Thyroid gland (tissue), 4 donors: ENCODE results near the gene TBX18.

Experiments
- CTCF ChIP-seq, 6 experiments: fragments of 200-600 bp in 3 of 6; fragments of 450-650 bp in 3 of 6; sonication (generic) in 3 of 6; IDR thresholded peaks; one replicate each; pipeline ENCODE4 v1.5.1; 2016 to 2019; ENCODE audit warnings: antibody characterized with exemption in 6 of 6, mild to moderate bottlenecking in 2 of 6, inconsistent platforms in 1 of 6, moderate library complexity in 1 of 6
- POLR2A ChIP-seq, 2 donors: fragments of 450-650 bp; IDR thresholded peaks; one replicate each; pipeline ENCODE4 v1.6.1; 2017; ENCODE audit warnings: antibody characterized with exemption in 2 of 2, mild to moderate bottlenecking in 2 of 2, moderate library complexity in 1 of 2

GRCh38 chr6:84731401-84731800 is 33.0 kb downstream of the TBX18 start:
- TF ChIP-seq CTCF (IDR thresholded peaks at IDR 0.05) (no peak), POLR2A (IDR thresholded peaks at IDR 0.05) (no peak)
